IMR-90 (cell line): Measurements from ENCODE around the gene XRCC4. TPM values are rescaled to one million over a fixed set of nuclear protein-coding genes. Genes with fewer than 3 reads are reported as not detected.

ENCODE experiments used
- ATAC-seq: fragments of 200-7000 bp; cut with Tn5 transposase; 2 replicates; pipeline ENCODE4 v1.9.1; 2020; ENCODE audit warnings: low read depth, mild to moderate bottlenecking, moderate library complexity
- BruUV-seq: library from RNA; stranded (reverse); fragments of 400-500 nt; replicated peaks from 2 replicates; lab custom pipeline; 2021; lab: Mats Ljungman, UMichigan
- CTCF ChIA-PET: fragments of 300-600 bp; formaldehyde crosslinking; extraction: SDS; loops from one replicate; lab custom pipeline; 2021; ENCODE audit warnings: antibody characterized with exemption; lab: Yijun Ruan, JAX
- POLR2A ChIA-PET: fragments of 300-600 bp; sonication (Branson Sonifier 250); formaldehyde crosslinking; loops from one replicate; lab custom pipeline; 2022; ENCODE audit warnings: antibody characterized with exemption; ENCODE audit not compliant: unreplicated experiment; lab: Charles Lee
- DNase-seq: peaks from one replicate; pipeline ENCODE4 v3.0.0; 2013
- H2AFZ ChIP-seq: replicated peaks from 2 replicates; pipeline ENCODE3; 2013; ENCODE audit warnings: low read length, mild to moderate bottlenecking; ENCODE audit not compliant: poor library complexity
- H2AK5ac ChIP-seq: 2 replicates; pipeline ENCODE4 v1.6.1; 2013; ENCODE audit warnings: low read depth, low read length, inconsistent platforms
- H2AK9ac ChIP-seq: replicated peaks from 2 replicates; pipeline ENCODE3; 2013; ENCODE audit warnings: mild to moderate bottlenecking, low read depth, low read length, moderate library complexity; ENCODE audit not compliant: poor library complexity
- H2BK120ac ChIP-seq: 2 replicates; pipeline ENCODE4 v1.6.1; 2013; ENCODE audit warnings: low read depth, low read length, inconsistent platforms
- H2BK15ac ChIP-seq: 3 replicates; pipeline ENCODE4 v1.6.1; 2013; ENCODE audit warnings: low read depth, low read length, inconsistent platforms
- H2BK20ac ChIP-seq: 2 replicates; pipeline ENCODE4 v1.6.1; 2013; ENCODE audit warnings: low read depth, mild to moderate bottlenecking, inconsistent platforms, low read length, moderate library complexity
- H2BK5ac ChIP-seq: 2 replicates; pipeline ENCODE4 v1.6.1; 2013; ENCODE audit warnings: mild to moderate bottlenecking, low read depth, low read length, inconsistent platforms; ENCODE audit not compliant: poor library complexity, severe bottlenecking
- H3K14ac ChIP-seq: replicated peaks from 2 replicates; pipeline ENCODE4 v1.6.1; 2013; ENCODE audit warnings: low read depth, low read length, inconsistent platforms
- H3K18ac ChIP-seq: 2 replicates; pipeline ENCODE4 v1.6.1; 2013; ENCODE audit warnings: low read depth, low read length, control low read depth
- H3K23ac ChIP-seq: 2 replicates; pipeline ENCODE4 v1.6.1; 2013; ENCODE audit warnings: low read depth, low read length, inconsistent platforms
- H3K27ac ChIP-seq: 2 replicates; pipeline ENCODE4 v1.5.1; 2013; ENCODE audit warnings: mild to moderate bottlenecking, control low read depth, low read length; ENCODE audit not compliant: insufficient read depth
- H3K27me3 ChIP-seq: 2 replicates; pipeline ENCODE4 v1.6.1; 2013; ENCODE audit warnings: low read length; ENCODE audit not compliant: control insufficient read depth, insufficient read depth
- H3K36me3 ChIP-seq: 2 replicates; pipeline ENCODE4 v1.6.1; 2013; ENCODE audit warnings: low read length, mixed read lengths; ENCODE audit not compliant: control insufficient read depth, insufficient read depth
- H3K4ac ChIP-seq: 2 replicates; pipeline ENCODE4 v1.6.1; 2013; ENCODE audit warnings: low read depth, low read length, inconsistent platforms
- H3K4me1 ChIP-seq: 2 replicates; pipeline ENCODE4 v1.6.1; 2013; ENCODE audit warnings: low read length, mixed read lengths; ENCODE audit not compliant: control insufficient read depth, insufficient read depth
- H3K4me2 ChIP-seq: 2 replicates; pipeline ENCODE4 v1.6.1; 2013; ENCODE audit warnings: low read depth, mild to moderate bottlenecking, control low read depth, low read length, moderate library complexity
- H3K4me3 ChIP-seq: 2 replicates; pipeline ENCODE4 v1.5.1; 2013; ENCODE audit warnings: low read depth, mild to moderate bottlenecking, control low read depth, low read length, moderate library complexity; ENCODE audit not compliant: insufficient read depth
- H3K56ac ChIP-seq: 2 replicates; pipeline ENCODE4 v1.6.1; 2013; ENCODE audit warnings: low read length, inconsistent platforms; ENCODE audit not compliant: insufficient read depth; ENCODE audit errors: extremely low read depth
- H3K79me1 ChIP-seq, 2 experiments: 2 replicates each; pipeline ENCODE4 v1.6.1; 2013; ENCODE audit warnings: low read length in 2 of 2, inconsistent platforms in 1 of 2, low read depth in 1 of 2
- H3K9ac ChIP-seq: 2 replicates; pipeline ENCODE4 v1.6.1; 2013; ENCODE audit warnings: low read depth, low read length, control low read depth
- H3K9me1 ChIP-seq: 2 replicates; pipeline ENCODE4 v1.6.1; 2013; ENCODE audit warnings: low read length, inconsistent platforms; ENCODE audit not compliant: insufficient read depth
- H3K9me3 ChIP-seq: 2 replicates; pipeline ENCODE4 v1.6.1; 2013; ENCODE audit warnings: low read length; ENCODE audit not compliant: control insufficient read depth, insufficient read depth
- H4K20me1 ChIP-seq: 2 replicates; pipeline ENCODE4 v1.6.1; 2013; ENCODE audit warnings: low read length, inconsistent platforms; ENCODE audit not compliant: insufficient read depth
- H4K5ac ChIP-seq: 2 replicates; pipeline ENCODE4 v1.6.1; 2013; ENCODE audit warnings: mild to moderate bottlenecking, low read depth, low read length, control low read depth
- H4K8ac ChIP-seq, 2 experiments: 2 replicates each; pipeline ENCODE4 v1.6.1; 2013; ENCODE audit warnings: low read depth in 2 of 2, low read length in 2 of 2, control low read depth in 1 of 2, inconsistent platforms in 1 of 2
- H4K91ac ChIP-seq: 2 replicates; pipeline ENCODE4 v1.6.1; 2013; ENCODE audit warnings: low read depth, low read length, inconsistent platforms; ENCODE audit not compliant: insufficient read depth
- CHD1 ChIP-seq: IDR thresholded peaks from 2 replicates; pipeline ENCODE4 v1.6.1; 2012; ENCODE audit warnings: low read depth, low read length, improper control_type of control experiment
- FOS ChIP-seq: fragments of 150-350 bp; IDR thresholded peaks from 2 replicates; pipeline ENCODE4 v1.6.1; 2016; ENCODE audit warnings: low read depth, low read length
- POLR2A ChIP-seq: IDR thresholded peaks from 2 replicates; pipeline ENCODE4 v1.6.1; 2012; ENCODE audit warnings: mild to moderate bottlenecking, low read depth, low read length
- RCOR1 ChIP-seq: IDR thresholded peaks from 2 replicates; pipeline ENCODE4 v1.6.1; 2012; ENCODE audit warnings: mild to moderate bottlenecking, low read length, improper control_type of control experiment; ENCODE audit not compliant: insufficient replicate concordance
- SMC3 ChIP-seq: fragments of 150-350 bp; IDR thresholded peaks from 2 replicates; pipeline ENCODE4 v1.6.1; 2016; ENCODE audit warnings: low read depth, mild to moderate bottlenecking, antibody characterized with exemption, low read length, moderate library complexity
- USF2 ChIP-seq: fragments of 150-350 bp; IDR thresholded peaks from 2 replicates; pipeline ENCODE4 v1.6.1; 2017; ENCODE audit warnings: mild to moderate bottlenecking, antibody characterized with exemption, low read length, low read depth
- WGBS, 2 experiments: methylation state at CpG; one replicate each; pipeline versions ENCODE4 v1.1.5 to v1.1.7; 2013; ENCODE audit warnings: missing lambda C conversion rate in 2 of 2; ENCODE audit not compliant: insufficient read length in 1 of 2; ENCODE audit errors: extremely low coverage in 2 of 2; 5-methylcytosine and 5-hydroxymethylcytosine counted together
- dilution Hi-C: fragments of 300-500 bp; cut with HindIII; formaldehyde crosslinking; loops from one replicate; pipeline ENCODE4 v1.14.3; 2018; ENCODE audit warnings: low sequenced_read_pairs; ENCODE audit not compliant: unreplicated experiment
- in situ Hi-C: fragments of 300-500 bp; cut with MboI; formaldehyde crosslinking; loops from 3 replicates; pipeline ENCODE4 v1.14.3; 2019; ENCODE audit warnings: low sequenced_read_pairs, inconsistent platforms, mixed read lengths
- intact Hi-C: fragments of 100-400 bp; cut with micrococcal nuclease; formaldehyde crosslinking; loops from 2 replicates; pipeline ENCODE4 v1.10.0; 2022
- polyA plus RNA-seq, 3 experiments: library from polyadenylated mRNA; depleted of rRNA; stranded (reverse); fragments of >200 nt; gene quantifications; 2 replicates each; pipeline ENCODE4 v1.2.3, GENCODE V29; 2012; ENCODE audit warnings: low replicate concordance in 1 of 3
- total RNA-seq: library from RNA; depleted of rRNA; stranded (reverse); fragments of >200 nt; gene quantifications from 2 replicates; pipeline ENCODE4 v1.2.3, GENCODE V29; 2012

Gene XRCC4
- total and polyA plus RNA-seq, 2 of the 4 experiments (the other 2 are of a cell fraction): 3.5 to 4.7 TPM

GRCh38 chr5:83322273-83322924, 245.1 kb downstream of the XRCC4 start:
- Histone ChIP-seq H3K4me2 (no peak overlapping the region), H2AK9ac (no peak overlapping the region), H3K56ac (no peak overlapping the region), H3K36me3 (no peaks in the 10 kb centered on the region), H2BK15ac (no peak overlapping the region), H3K18ac (no peak overlapping the region), H3K9ac (no peak overlapping the region), H3K23ac (no peak overlapping the region), H3K9me3 (no peaks in the 10 kb centered on the region), H3K4me1 (no peaks in the 10 kb centered on the region), H2BK5ac (no peak overlapping the region), H4K5ac (no peak overlapping the region), H3K27ac (no peak overlapping the region), H3K27me3 (no peaks in the 10 kb centered on the region), H2BK120ac (no peak overlapping the region), H2AK5ac (no peak overlapping the region), H3K4ac (no peak overlapping the region), H2BK20ac (no peak overlapping the region), H4K8ac (no peak overlapping the region), H3K14ac (no peak overlapping the region), H4K20me1 (no peaks in the 10 kb centered on the region), H3K79me1 (no peaks in the 10 kb centered on the region), H3K9me1 (0 out of 2 replicates have a peak, but pooled peaks cover 4% of the 10 kb centered on the region), H2AFZ (no peak overlapping the region), H4K91ac (no peak overlapping the region), H3K4me3 (no peak overlapping the region)
- intact Hi-C loops: no loop called here
- BruUV-seq: no TSS peak
- dilution Hi-C loops: no loop called here
- TF ChIP-seq FOS: no peak
- no peak for TF ChIP-seq POLR2A
- no peak for TF ChIP-seq USF2
- TF ChIP-seq SMC3: no peak
- no peak for TF ChIP-seq CHD1
- TF ChIP-seq RCOR1: no peak
- ChIA-PET CTCF (no interaction called here), POLR2A (no interaction called here)
- in situ Hi-C loops: no loop called here
- WGBS, 2 experiments: no CpG with 5 or more reads among the region's 5 CpGs
- ATAC-seq (no peak), DNase-seq (no peak)
